Stomach (tissue), 4 donors: ENCODE measurements around the gene SMAD3.

ENCODE experiments used
- POLR2AphosphoS5 ChIP-seq, 3 donors: sonication (generic); formaldehyde crosslinking; IDR thresholded peaks; one replicate each; pipeline ENCODE4 v1.6.1; 2016; ENCODE audit warnings: antibody characterized with exemption in 3 of 3
- TF ChIP-seq, protein P1 (sequence below), 7 experiments: fragments of 450-650 bp in 4 of 7; fragments of 200-600 bp in 3 of 7; sonication (generic) in 3 of 7; IDR thresholded peaks; one replicate each; pipeline ENCODE4 v1.5.1; 2016 to 2019; ENCODE audit warnings: antibody characterized with exemption in 7 of 7, control low read depth in 2 of 7, mild to moderate bottlenecking in 1 of 7

DNA sequence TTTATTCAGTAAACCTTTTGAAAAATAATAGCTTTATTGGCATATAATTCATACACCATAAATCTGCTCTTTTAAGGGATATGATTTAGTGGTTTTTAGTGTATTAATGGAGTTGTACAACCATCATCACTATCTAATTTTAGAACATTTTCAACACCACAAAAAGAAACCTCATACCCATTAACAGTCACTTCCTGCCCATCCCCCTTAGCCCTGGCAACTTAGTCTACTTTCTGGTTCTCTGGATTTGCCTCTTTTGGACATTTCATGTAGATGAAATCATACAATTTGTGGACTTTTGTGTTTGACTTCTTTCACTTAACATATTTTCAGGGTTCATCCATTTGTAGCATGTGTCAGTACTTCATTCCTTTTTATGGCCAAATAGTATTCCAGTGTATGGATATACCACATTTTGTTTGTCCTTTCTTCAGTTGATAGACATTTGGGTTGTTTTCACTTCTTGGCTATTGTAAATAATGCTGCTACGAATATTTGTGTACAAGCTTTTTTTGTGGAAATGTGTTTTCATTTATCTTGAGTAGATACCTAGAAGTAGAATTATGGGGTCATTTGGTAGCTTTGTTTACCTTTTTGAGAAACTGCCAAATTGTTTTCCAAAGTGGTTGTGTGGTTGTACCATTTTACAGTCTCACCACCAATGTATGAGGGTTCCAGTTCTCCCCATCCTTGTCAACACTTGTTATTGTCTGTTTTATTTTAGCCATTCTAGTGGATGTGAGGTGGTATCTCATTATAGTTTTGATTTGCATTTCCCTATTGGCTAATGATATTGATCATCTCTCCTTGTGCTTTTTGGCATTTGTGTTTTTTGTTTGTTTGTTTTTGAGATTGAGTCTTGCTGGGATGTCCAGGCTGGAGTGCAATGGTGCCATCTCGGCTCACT lies 45.8 kb downstream of the SMAD3 start:
- TF ChIP-seq, protein P1, sequence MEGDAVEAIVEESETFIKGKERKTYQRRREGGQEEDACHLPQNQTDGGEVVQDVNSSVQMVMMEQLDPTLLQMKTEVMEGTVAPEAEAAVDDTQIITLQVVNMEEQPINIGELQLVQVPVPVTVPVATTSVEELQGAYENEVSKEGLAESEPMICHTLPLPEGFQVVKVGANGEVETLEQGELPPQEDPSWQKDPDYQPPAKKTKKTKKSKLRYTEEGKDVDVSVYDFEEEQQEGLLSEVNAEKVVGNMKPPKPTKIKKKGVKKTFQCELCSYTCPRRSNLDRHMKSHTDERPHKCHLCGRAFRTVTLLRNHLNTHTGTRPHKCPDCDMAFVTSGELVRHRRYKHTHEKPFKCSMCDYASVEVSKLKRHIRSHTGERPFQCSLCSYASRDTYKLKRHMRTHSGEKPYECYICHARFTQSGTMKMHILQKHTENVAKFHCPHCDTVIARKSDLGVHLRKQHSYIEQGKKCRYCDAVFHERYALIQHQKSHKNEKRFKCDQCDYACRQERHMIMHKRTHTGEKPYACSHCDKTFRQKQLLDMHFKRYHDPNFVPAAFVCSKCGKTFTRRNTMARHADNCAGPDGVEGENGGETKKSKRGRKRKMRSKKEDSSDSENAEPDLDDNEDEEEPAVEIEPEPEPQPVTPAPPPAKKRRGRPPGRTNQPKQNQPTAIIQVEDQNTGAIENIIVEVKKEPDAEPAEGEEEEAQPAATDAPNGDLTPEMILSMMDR (IDR thresholded peaks at IDR 0.05) = no peak
- no peak for TF ChIP-seq POLR2AphosphoS5 (IDR thresholded peaks at IDR 0.05)
